LoVo (cell line): Measurements from ENCODE around the gene PPM1D.
"Not testable (repeated sequence)": the region's sequence is repeated elsewhere in the genome, so short reads cannot be mapped to it uniquely, and the experiment has no call there.

Experiments used
- DNase-seq: peaks from one replicate; pipeline ENCODE4 v3.0.0-alpha.2; 2016; ENCODE audit warnings: low spot score

Gene PPM1D

DNA sequence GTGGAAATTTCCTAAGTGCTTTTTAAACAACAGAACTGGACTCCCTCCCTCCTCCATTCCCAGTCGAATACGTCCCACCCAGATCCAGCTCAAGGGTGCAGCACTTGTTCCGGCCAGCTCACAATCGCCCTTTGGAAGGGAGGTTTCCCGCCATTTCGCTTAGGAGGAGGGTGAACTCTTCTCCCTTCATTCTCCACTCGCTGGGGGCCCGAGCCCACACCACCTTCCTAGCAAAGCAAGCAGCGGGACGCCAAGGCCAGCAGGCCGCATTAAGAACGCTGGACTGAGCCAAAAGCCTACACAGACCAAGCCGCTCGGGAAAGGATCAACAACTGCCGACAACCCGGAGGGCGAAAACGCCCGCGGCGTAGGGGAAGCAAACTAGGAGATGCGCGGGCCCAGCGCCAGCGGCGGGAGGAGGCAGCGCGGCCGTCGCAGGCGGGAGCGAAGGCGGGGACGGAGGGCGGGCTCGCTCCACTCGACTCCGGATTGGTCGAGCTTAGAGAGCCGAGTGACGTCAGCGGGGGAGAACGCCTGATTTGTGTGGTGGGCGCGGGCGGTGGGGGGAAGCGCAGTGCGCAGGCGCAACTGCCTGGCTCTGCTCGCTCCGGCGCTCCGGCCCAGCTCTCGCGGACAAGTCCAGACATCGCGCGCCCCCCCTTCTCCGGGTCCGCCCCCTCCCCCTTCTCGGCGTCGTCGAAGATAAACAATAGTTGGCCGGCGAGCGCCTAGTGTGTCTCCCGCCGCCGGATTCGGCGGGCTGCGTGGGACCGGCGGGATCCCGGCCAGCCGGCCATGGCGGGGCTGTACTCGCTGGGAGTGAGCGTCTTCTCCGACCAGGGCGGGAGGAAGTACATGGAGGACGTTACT is at the start of gene PPM1D:
Gene PPM1D, plus strand, starts transcription at position 574 of the 870 bp plus-strand sequence. Its CDS starts 222 bp downstream, at position 796.
- peak; percentile 100 for DNase-seq

DNA sequence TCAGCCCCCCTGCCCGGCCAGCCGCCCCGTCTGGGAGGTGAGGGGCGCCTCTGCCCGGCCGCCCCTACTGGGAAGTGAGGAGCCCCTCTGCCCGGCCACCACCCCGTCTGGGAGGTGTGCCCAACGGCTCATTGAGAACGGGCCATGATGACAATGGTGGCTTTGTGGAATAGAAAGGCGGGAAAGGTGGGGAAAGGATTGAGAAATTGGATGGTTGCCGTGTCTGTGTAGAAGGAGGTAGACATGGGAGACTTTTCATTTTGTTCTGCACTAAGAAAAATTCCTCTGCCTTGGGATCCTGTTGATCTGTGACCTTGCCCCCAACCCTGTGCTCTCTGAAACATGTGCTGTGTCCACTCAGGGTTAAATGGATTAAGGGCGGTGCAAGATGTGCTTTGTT is 47.7 kb upstream of the PPM1D start:
- not testable (repeated sequence) for DNase-seq

DNA sequence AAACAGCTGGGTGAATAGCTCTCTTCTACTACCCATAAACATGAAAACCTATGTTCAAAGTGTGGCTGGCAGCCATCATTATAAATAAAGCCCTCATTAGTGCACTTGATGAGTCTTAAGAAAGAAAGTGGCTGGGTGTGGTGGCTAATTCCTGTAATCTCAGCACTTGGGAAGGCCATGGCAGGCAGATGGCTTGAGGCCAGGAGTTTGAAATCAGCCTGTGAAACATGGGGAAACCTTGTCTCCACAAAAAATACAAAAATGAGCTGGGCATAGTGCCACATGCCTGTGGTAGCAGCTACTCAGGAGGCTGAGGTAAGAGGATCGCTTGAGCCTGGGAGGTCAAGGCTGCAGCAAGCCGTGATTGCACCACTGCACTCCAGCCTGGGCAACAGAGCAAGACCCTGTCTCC is 45.6 kb upstream of the PPM1D start:
- no peak for DNase-seq

DNA sequence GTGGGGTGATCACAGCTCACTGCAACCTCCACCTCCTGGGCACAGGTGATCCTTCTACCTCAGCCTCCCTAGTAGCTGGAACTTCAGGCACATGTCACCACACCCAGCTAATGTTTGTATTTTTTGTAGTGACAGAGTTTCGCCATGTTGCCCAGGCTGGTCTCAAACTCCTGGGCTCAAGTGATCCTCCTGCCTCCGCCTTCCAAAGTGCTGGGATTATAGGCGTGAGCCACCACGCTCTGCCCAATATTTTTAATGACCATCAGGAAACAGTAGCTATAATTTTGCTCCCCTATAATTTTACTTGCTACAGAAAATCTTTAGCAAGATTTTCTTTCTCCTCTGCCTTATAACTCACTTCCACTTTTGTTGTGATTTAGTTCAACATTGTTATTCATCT is 44.2 kb upstream of the PPM1D start:
- no peak for DNase-seq

DNA sequence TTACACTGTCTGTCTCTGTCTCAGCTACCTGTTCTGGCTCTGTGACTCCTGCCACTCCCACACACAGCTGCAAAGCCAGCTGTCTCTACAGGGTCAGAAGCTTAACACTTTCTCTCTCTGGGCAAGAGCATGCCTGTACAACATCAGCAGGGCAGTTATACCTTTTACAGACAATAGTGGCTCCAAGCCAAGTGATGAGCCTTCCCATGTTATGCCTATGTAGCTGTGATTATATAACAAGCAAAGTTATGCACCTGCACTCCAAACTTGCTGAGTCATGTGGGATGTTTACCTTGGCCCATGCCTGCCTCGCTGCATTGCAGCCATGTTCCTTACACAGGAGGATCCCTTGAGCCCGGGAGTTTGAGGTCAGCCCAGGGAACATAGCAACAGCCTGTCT is 42.2 kb upstream of the PPM1D start:
- no peak for DNase-seq

DNA sequence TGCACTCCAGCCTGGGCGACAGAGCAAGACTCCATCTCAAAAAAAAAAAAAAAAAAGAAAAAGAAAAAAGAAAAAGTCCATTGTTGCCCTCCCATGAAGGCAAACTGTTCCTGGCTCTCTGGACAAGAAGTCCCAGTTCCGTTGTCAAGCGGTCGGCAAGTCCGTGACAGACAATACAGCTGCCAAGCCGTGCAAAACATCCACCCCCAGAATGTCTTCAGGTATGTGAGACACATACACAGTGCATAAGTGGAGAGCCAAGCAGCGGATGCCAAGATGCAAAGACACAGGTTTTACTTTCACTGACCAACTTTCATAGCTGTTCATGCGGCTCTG is 40.4 kb upstream of the PPM1D start:
- no peak for DNase-seq

DNA sequence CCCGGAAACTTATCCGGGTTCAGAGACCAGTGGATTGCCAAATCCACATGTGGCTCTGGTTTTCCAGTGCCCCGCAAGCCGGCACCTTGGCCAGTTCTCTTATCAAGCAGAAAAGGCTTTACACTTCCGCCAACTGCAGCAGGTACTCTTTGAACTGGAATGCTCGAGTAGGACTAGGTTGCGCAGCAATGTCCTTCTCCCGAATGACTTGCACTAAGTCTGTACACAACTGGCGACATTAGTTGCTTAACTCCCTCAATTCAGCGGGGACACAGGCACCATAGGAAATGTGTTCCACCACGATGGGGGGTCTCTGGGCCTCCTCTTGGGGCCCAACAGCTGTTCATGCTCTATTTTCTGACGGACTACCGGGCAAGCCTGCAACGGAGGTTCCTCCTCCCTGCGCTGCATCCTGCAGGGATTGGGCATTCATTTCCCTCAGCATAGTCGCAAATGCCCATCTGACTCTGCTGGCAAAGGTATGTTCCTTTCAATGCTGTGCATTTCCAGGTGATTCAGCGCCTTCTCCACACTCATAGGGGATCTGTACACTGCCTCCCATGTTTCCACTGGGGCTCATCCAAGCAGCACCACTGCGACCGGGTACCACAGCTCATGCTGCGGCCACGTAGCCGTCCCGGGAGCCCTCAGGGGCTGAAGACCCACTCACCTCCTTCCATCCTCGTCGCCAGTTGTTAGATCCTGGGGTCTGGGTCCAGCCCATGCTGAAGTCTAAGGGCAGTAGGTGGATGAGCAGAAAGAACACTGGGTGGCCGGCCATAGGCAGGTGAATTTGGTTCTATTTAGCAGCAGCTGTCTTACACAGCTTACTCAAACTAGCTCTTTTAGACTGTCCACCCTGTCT is 39.8 kb upstream of the PPM1D start:
- DNase-seq: no peak

DNA sequence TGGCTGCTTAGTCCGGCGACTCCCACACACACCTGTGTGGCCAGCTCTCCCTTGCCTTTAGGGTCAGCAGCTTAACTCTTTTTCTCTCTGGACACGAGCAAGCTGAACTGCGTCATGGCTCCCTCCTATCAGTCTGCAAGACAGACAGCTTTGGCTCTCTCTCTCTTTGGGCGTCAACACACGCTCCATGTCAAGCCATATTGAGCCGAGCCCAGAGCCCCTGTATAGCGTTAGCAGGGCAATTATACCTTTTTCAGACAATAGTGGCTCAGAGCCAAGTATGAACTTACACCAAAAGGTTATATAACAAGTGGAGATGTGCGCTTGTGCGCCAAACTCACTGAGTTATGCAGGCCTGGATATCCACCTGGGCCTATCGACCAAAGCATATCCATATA is 39.1 kb upstream of the PPM1D start:
- DNase-seq: no peak

DNA sequence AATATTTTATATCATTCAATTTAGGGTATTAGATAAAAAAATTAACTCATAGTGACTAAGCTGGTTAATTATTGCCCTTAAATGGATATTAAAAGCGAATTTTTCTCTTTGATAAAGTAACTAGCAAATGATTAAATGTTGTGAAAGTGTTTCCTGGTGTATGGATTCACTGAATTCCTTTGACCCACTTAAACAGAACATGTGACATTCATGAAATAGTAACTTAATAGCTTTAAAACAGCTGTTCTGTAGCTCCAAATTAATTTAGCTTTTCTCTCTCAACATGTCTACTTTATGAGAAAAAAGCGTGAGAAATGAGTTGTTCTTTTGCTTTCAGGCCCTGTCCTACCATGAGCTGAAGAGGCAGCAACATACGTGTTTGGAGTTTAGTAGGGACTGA is 37.6 kb upstream of the PPM1D start:
- no peak for DNase-seq

DNA sequence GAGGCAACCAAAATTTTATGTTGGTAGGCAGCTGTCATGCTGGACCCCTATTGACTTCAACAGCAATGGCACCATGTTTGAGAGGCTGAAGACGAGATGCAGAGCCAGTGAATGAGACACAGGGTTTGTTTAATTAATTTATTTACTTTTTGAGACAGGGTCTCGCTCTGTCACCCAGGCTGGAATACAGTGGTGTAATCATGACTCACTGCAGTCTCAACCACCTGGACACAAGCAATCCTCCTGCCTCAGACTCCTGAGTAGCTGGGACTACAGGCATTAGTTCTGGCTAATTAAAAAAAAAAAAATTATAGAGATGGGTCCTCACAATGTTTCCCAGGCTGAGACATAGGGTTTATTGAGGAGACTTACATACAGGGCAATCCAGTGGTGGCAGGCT is 36.2 kb upstream of the PPM1D start:
- DNase-seq: no peak

DNA sequence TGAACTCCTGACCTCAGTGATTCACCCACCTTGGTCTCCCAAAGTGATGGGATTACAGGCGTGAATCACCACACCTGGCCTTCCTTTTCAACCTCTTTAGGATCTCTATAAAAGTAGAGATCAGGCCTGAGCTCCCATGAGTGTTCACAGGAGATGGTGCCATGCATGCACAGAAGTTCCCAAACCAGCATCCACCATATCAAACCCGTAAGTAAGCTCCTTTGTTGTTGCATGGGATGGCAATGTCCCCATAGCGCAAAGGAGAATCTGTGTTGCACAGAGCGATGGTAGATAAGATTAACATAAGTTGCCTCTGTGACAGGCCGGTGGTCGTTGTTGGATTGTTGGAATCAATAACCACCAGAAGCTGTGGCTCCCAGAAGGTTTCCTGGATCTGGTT is 34.8 kb upstream of the PPM1D start:
- DNase-seq: no peak

DNA sequence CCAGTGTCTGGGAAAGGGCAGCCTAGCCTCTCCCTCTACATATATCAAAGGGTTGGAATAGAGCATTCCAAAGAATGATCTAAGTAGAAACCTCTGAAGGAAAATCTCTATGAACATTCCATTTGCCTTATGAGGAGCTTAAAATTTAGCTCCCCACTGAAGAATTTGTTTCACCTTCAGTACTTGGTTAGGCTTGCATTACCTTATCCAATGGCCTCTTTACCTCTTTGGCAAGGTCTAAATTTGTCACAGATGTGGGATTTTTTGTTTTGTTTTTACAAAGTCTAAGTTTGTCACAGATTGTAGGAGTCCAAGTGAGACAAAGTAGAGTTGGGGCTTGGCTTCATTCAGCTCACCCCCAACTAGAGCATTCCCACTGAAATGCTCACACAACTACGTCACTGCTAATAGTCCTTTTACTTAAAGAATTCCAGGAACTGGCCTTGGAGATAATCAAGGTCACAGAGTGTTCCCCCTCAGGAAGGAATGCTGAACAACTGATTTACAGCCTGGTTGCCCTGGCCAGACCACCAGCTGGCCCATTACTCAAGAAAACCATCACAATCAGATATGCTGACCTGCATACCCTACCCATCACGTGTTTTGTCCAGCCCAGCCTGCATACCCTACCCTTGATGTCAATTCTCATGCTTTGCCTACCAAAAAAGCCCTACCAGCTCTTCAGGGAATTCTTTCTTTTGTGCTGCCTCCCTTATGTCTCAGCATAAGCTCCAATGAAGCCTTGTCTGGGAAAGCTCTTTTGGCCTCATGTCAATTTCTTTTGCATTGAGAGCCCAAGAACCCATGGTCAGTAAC is 26.5 kb upstream of the PPM1D start:
- no peak for DNase-seq

DNA sequence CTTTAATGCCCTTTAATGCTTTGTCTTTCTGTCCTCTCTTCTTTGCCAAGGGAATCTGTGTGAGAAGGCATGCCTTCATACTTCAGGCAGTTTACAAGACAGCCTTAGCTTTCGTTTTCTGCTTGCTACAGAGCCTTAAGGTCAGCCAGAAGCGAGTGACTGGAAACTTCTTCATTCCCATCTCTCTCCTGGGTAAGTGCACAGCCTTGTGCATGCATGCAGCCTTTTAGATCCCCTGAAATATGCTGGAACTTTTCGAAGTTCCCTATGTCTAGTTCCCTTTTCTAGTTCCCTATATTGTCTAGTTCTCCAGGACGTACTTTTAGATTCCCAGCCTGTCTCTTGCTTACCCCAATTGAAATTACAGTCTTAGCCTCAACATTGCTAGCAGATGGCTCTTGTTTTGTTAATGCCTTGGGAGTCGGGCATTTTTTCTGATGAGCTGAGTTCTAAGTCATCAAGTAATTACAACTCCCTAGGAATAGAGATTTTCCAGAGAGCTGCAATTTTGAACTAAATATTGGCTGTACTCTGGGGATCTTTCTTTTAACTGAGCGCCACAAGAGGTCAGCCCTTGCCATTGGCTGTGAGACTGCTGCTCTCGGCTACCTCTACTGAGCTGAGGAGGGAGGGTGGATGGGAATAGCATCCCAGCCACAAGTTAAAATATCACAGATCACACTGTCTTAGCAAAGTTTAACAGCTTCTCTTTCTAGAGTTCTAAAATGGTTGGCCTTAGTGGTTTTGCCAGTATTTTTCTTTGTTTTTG is 22.7 kb upstream of the PPM1D start:
- DNase-seq: no peak

DNA sequence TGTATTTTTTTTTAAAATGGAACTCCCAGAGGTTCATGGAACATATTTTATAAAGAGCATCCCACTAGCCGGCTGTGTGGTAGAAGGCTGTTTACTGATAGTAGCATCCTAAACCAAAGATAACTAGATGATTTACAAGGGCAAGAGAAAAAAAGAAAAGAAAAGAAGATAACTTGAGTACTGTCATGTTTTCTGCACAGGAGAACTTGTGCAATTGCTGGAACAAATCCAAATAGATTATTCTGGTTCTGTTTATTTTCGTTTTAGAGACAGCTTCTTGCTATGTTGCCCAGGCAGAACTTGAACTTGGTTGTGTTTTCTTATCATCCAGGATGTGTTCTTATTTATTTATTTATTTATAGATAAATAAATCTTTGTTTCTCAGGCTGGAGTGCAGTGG is 20.9 kb upstream of the PPM1D start:
- no peak for DNase-seq

DNA sequence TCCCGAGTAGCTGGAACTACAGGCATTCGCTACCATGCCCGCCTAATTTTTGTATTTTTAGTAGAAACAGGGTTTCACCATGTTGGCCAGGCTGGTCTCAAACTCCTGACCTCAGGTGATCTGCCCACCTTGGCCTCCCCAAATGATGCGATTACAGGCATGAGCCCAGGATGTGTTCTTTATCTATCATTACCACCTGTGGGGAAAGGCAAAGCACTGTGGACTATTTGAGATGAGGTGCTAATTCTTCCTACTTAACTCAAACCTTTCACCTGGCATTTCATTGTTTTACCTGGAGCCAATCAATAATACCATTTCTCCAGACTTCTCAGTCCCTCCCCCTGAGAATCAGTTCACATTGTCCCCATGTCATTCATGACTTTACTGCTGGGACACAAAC is 20.4 kb upstream of the PPM1D start:
- no peak for DNase-seq

DNA sequence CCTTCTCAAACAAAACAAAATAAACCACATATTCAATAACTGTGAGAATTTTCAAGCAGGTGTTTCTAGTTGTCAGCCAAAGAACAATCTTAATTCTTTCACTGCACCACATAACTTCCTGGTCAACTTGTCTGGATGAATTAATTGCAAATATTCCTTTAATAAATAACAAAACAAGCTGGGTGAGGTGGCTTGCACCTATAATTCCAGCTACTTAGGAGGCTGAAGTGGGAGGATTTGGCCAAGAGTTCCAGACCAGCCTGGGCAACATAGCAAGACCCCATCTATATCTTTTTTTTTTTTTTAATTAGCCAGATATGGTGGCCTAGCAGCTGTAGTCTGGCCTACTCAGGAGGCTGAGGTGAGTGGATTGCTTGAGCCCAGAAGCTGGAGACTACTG is 17.0 kb upstream of the PPM1D start:
- no peak for DNase-seq

DNA sequence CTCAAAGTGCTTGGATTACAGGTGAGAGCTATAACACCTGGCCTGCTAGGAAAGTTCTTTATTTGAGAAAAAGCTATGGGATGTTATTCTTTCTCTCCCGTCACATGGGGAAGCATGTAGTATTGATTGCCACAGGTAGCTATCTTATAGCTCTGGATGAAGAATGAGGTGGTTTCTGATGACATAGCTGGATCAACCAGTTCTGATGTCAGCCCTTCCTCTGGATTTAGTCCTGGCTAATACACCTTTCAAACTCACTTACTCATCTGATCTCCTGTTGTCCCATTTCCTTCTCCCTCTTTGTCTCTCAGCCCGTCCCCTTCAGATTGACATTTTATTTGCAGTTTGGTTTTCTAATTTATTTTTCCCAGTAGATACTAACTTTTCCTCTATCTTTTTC is 14.1 kb upstream of the PPM1D start:
- no peak for DNase-seq

DNA sequence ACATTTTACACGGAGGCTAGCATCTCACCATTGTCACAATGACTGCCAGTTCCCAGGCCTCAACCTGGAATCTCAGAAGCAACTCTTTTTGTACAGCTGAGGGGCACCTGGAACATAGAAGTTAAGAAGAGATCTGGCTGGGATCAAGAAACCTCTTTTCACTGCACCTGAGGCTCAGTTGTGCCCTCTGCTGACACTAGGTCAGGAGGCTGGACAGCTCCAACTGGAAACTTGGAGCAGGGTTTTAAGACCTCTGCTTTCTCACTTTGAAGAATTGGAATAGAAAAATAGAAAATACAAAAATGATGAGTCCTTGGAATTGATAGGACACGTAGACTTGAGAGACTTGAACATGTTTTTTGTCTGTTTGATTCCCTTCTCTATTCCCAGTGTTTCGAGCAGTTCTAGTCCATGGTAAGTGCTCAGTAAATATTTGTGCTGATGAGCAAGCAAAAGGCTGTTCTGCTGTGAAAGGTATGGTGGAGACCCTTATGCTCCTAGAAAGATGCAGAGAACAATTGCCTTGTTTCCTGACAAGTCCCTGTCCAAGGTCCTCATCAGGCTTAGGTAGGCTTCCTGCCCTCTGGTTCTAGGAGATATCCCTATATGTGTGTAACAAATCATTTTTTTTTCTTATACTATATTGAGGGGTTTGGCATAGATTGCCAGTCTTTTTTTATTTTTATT is 13.6 kb upstream of the PPM1D start:
- DNase-seq: peak; percentile 21

DNA sequence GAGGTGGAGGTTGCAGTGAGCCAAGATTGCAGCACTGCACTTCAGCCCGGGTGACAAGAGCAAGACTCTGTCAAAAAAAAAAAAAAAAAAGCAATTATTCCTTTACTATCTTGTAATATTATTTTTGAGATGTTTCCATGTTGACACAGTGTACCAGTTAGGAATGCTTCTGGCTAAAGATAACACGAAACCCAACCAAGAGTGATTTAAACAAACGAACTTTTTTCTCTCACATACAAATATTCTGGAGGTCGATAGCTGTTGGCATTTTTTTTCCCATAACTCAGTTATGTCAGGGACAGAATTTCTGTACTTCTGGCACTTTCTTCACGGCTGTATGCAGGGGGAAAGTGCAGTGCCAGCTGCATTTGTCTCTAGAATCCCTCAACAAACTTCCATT is 9.9 kb upstream of the PPM1D start:
- no peak for DNase-seq

DNA sequence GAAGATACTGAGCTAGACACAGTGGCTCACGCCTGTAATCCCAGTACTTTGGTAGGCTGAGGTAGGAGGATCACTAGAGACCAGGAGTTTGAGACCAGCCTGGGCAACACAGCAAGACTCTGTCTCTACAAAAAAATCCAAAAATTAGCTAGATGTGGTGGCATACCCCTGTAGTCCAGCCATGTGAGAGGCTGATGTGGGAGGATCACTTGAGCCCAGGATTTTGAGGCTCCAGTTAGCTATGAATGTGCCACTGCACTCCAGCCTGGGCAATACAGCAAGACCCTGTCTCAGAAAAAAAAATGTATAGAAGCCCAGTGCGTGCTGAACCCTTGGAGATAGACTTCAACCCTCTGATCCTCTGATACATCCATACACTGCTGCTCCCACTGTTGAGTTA is 7.2 kb upstream of the PPM1D start:
- no peak for DNase-seq

DNA sequence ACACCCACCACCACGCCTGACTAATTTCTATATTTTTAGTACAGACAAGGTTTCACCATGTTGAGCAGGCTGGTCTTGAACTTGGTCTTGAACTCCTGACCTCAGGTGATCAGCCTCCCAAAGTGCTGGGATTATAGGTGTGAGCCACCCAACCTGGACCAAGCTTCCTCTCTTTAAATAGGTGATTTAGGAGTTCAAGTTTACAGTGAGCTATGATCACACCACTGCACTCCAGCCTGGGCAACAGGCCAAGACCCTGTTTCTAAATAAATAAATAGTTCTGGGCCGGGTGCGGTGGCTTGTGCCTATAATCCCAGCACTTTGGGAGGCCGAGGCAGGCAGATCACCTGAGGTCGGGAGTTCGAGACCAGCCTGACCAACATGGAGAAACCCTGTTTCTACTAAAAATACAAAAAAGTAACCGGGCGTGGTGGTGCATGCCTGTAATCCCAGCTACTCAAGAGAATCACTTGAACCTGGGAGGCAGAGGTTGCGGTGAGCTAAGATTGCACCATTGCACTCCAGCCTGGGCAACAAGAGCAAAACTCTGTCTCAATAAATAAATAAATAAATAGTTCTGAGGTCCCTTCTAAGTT is 6.5 kb upstream of the PPM1D start:
- DNase-seq: peak; percentile 13
